ENCODE measurements around the gene SIK3.

The SIK3 gene

GRCh38 chr11:116826751-116827431 lies 271.3 kb downstream of the SIK3 start:
- TF ChIP-seq, protein P1, sequence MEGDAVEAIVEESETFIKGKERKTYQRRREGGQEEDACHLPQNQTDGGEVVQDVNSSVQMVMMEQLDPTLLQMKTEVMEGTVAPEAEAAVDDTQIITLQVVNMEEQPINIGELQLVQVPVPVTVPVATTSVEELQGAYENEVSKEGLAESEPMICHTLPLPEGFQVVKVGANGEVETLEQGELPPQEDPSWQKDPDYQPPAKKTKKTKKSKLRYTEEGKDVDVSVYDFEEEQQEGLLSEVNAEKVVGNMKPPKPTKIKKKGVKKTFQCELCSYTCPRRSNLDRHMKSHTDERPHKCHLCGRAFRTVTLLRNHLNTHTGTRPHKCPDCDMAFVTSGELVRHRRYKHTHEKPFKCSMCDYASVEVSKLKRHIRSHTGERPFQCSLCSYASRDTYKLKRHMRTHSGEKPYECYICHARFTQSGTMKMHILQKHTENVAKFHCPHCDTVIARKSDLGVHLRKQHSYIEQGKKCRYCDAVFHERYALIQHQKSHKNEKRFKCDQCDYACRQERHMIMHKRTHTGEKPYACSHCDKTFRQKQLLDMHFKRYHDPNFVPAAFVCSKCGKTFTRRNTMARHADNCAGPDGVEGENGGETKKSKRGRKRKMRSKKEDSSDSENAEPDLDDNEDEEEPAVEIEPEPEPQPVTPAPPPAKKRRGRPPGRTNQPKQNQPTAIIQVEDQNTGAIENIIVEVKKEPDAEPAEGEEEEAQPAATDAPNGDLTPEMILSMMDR (IDR thresholded peaks at IDR 0.05; ENCODE audit: extremely low read depth, missing control alignments) = no peak
- no peak for DNase-seq (ENCODE audit: low spot score)

- DNase-seq (ENCODE audit: low spot score) = no peak
- TF ChIP-seq, protein P1 (IDR thresholded peaks at IDR 0.05; ENCODE audit: extremely low read depth, missing control alignments) = no peak
Measured at GRCh38 chr11:116825854-116826750, 272.1 kb downstream of the SIK3 start.

GRCh38 chr11:116825434-116825833 lies 272.8 kb downstream of the SIK3 start:
- TF ChIP-seq, protein P1 (IDR thresholded peaks at IDR 0.05; ENCODE audit: extremely low read depth, missing control alignments) = no peak
- no peak for DNase-seq (ENCODE audit: low spot score)

DNA sequence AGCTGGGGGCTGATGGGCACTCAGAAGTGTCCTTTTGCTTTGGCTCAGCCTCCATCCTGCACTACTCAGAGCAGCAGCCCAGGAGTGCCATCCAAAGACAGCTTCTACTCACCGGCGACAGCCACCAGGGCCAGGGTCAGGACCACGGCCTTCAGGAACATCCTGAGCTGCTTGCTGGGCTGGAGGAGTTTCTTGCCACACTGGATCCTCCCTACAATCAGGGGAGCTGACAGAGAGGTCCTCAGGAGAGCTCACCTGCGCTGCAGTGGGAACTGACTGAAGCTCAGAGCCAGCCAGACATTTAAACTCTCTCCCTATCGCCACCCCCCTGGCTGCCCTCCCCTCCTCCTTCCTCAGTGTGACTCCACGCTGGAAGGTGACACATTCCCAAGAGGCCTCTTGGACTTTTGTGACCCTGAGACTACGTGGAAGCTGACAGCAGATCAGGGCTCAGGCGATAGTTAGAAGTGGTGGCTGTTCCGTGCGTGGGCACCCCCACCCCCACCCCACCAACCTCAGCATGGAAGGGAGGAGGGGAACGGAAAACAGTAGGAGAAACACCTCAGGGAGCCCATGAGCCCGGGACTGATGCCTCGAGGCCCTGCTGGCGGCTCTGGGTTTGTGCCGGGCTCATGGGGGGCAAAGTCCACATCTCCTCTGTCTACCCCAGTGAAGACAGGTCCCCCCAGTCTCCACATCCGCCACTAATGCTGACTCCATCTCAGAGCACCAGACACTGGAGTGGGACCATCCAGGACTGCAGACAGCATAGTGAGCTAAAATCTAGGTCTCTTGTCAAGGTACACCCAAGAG lies 275.0 kb downstream of the SIK3 start, which contains the start of gene APOA4:
Gene APOA4, minus strand, starts transcription at position 274 of the 813 bp plus-strand sequence. Its CDS starts 113 bp downstream, at position 161.
- TF ChIP-seq, protein P1 (IDR thresholded peaks at IDR 0.05; ENCODE audit: extremely low read depth, missing control alignments) = no peak
- no peak for DNase-seq (ENCODE audit: low spot score)

DNA sequence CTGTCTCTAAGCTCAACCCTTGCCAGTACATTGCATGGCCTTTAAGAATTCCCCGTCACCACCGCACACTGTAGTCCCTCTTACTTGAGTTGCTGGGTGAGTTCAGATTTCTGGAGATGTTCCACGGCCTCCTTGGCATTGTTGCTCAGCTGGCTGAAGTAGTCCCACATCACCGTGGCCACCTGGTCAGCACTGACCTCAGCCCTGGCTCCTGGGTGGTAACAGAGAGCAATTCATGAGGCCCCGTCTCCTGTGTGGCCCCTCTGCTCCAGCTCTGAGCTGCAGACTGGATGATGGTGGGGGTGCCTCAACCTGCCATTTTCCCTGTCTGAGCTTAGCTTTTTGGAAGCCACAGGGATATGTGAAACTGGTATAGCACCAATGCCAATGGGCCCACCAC lies 275.7 kb downstream of the SIK3 start:
- no peak for DNase-seq (ENCODE audit: low spot score)
- TF ChIP-seq, protein P1 (IDR thresholded peaks at IDR 0.05; ENCODE audit: extremely low read depth, missing control alignments) = no peak

GRCh38 chr11:116821050-116821918 lies 276.9 kb downstream of the SIK3 start:
- DNase-seq (ENCODE audit: low spot score) = no peak
- TF ChIP-seq, protein P1 (IDR thresholded peaks at IDR 0.05; ENCODE audit: extremely low read depth, missing control alignments) = no peak

Data from GM20000 (cell line).